LHCN-M2 (cell line): ENCODE data around the gene CHID1. TPM values are rescaled to one million over a fixed set of nuclear protein-coding genes. Genes with fewer than 3 reads are reported as not detected.

Experiments used
- DNase-seq: peaks from one replicate; pipeline ENCODE4 v3.0.0-alpha.2; 2012; ENCODE audit warnings: low read depth
- total RNA-seq: library from RNA; depleted of rRNA; stranded (reverse); fragments of >200 nt; gene quantifications from 2 replicates; pipeline ENCODE4 v1.2.3, GENCODE V29; 2014; rRNA removed

The CHID1 gene
- total RNA-seq, 1 experiment from 2014 or later = 52.2 TPM

DNA sequence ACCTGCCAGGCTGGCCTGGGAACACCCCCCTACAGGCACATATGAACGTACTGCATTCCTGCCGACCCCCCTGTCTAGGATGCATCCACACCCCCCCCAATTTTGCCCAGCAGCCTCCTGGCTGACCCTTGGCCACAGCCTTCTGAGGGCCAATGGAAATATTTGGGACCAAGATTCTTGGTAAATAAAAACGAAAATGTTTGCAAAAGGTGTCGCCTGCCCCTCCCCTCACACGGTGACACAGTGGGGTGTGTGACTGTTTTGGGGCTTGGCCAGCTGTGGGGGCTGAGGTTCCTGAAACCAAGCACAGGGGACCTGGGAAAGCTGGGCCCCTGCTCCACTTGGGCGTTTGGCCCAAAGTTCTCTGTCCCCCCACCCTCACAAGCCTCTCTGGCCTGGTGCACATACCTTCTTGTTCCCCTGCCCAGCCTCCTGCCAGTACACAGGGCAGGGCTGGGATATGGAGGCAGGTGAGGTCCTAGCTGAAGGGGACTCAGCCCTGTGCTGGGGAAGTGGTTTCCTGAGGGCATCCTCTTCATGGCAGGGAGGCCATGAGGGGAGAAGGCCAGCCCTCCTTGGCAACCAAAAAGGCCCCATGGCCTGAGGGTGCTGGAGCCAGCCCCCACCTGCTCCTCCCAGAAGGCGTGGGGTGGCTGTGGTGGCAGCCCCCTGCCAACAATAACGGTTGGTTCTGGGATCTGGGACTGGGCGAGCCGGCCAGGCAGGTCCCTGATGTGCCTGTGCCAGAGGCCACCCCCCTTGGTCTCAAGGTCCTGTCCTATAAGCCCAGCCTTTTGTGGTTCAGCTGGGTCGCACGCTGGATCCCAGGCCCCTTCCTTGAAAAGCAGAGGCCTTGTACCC, 85.0 kb downstream of the CHID1 start:
- no peak for DNase-seq

DNA sequence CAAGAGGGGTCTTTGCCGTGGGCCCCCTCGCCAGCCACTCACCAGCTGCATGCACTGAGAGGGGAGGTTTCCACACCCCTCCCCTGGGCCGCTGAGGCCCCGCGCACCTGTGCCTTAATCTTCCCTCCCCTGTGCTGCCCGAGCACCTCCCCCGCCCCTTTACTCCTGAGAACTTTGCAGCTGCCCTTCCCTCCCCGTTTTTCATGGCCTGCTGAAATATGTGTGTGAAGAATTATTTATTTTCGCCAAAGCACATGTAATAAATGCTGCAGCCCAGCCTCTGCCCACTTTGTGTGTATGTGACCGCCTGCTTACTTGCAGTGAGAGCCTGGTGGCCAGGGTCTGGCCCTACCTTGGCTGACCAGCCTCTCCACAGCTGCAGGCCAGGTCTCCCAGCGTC, 85.7 kb downstream of the CHID1 start:
- no peak for DNase-seq

DNA sequence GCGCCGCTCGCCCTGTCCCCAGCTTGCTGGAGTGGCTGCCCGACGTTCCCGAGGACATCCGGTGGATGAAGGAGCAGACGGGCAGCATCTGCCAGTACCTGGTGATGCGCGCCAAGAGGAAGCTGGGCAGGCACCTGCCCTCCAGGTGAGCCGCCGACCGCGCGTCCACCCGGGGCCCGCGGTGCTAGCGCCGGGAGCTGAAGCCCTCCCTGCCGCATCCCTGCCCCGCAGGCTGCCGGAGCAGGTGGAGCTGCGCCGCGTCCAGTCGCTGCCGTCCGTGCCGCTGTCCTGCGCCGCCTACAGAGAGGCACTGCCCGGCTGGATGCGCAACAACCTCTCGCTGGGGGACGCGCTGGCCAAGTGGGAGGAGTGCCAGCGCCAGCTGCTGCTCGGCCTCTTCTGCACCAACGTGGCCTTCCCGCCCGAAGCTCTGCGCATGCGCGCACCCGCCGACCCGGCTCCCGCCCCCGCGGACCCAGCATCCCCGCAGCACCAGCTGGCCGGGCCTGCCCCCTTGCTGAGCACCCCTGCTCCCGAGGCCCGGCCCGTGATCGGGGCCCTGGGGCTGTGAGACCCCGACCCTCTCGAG, 86.2 kb downstream of the CHID1 start:
- DNase-seq = no peak

DNA sequence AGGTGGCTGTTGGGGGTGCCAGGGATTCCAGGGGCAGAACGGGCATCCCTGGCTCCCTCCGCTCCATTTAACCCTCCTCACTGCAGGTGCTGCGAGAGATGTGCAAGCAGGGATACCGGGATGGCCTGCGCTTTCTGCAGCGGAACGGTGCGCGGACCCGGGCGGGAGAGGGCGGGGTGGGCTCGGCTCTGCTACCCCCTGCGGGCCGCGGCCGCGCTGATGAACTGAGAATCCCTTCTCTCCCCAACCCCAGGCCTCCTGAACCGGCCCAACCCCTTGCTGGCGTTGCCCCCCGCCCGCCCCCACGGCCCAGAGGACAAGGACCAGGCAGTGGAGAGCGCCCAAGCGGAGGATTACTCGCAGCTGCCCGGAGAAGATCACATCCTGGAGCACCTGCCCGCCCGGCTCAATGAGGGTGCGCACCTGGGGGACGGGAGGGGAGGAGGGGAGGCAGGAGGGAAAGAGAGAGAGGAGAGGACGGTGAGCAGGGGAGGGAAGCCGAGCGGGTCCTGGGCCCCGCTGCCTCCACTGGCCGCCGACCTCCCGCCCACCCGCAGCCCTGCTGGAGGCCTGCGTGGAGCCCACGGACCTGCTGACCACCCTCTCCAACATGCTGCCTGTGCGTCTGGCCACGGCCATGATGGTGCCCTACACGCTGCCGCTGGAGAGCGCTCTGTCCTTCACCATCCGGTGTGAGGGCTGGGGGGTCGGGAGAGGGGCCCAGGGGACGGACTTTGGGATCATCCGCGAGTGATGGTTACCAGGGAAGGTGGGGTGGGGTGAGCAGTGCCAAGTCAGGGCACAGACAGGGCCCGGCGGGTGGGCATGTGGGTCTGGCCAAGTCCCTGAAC, 86.9 kb downstream of the CHID1 start:
- no peak for DNase-seq

DNA sequence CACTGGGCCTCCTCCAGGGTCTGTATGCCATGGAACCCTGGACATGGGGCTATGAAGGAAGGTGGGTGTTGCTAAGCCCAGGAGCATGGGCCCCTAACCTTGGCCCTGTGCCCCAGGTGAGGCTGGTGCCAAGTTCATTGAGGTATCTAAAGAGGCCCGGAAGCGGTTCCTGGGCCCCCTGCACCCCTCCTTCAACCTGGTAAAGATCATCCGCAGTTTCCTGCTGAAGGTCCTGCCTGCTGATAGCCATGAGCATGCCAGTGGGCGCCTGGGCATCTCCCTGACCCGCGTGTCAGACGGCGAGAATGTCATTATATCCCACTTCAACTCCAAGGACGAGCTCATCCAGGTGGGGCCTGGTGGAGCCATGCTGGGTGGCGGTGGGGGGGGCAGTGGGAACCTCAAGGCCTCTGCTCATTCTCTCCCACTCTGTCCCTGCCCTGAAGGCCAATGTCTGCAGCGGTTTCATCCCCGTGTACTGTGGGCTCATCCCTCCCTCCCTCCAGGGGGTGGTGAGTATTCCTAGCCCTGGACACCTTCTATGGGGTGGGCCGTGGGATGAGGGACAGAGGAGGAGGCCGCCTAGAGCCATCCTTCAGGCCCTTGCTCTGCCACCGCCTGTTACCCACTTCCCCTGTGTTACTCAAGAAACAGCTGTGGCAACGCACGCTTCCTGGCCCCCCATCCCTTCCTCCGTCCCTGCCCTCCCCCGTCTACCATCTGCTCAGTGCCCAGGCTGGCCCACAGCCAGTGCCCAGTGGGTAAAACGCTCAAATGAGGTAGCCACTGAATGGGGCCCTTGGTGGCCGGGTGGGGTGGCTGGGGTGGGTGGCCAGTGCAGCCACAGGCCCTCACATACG, 88.9 kb downstream of the CHID1 start:
- DNase-seq = peak; percentile 85

DNA sequence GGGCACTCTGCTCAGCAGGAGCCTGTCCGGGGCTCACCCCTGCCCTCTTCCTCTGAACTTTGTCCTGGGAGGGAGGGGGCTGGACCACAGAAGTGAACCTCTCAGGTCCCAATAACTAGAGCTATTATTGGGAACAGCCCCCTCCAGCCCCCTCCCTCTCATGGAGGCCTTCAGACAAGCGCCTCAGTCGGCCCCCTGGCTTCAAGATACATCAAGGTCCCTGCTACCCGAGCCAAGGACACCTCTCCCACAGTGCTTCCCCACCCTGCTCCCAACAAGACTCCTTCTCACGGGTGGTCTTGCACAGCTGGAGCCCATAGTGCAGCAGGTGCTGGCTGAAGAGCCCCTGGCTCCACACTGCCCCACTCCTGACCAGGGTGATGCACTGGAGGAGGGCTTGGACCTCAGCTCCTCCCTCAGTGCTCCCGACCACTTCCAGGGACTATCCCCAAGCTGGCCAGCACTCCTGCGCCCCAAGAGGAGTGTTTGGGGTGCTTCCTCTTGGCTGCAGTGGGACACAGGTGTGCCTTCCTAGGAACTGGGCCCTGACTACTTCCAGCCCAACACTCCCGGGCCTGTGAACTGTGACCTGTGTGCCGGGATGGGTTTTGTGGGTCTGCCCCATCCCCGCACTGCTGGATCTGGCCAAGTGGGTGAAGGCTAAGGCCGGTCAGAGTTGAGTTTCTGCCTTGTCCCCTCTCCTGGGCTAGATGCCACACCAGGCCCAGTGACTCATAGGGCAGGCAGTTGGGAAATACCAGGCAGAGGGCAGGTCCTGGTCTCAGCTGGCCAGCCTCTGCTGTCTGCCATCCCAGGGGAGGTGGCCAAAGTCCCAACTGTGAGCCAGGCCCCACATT, 89.7 kb downstream of the CHID1 start:
- peak; percentile 91 for DNase-seq

DNA sequence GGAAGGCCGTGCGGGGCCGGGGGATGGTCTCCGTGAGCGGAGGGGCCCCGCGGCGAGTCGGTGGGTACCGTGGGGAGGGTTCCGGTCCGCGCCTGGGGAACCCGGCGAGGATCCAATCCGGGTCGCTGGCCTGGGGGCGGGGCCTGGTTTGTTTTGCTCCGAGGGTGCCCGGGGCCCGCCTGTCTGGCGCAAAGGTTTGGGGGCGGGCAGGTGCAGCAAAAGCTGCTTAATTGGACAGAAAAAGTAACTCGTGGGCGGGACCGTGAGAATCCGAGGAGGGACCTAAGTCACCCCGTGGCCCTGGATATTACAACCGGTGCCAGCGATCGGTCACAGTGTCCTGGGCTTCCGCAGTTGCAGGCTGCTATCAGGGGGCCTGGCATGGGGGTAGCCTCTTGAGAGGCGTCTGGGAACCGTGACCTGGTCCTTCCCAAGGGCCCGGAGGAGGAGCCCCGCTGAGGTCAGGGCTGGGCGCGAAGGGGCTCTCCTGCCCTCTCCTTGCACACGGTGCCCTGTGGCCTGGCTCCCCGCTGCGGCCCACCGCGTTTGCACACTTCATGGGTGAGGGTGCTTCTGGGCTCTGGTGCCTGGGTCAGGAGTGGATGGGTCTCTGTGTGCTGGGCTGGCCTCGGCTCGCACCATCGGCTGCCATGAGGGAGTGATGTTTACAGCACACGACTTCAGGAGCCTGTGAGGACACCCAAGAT, 90.5 kb downstream of the CHID1 start:
- DNase-seq = peak; percentile 81

DNA sequence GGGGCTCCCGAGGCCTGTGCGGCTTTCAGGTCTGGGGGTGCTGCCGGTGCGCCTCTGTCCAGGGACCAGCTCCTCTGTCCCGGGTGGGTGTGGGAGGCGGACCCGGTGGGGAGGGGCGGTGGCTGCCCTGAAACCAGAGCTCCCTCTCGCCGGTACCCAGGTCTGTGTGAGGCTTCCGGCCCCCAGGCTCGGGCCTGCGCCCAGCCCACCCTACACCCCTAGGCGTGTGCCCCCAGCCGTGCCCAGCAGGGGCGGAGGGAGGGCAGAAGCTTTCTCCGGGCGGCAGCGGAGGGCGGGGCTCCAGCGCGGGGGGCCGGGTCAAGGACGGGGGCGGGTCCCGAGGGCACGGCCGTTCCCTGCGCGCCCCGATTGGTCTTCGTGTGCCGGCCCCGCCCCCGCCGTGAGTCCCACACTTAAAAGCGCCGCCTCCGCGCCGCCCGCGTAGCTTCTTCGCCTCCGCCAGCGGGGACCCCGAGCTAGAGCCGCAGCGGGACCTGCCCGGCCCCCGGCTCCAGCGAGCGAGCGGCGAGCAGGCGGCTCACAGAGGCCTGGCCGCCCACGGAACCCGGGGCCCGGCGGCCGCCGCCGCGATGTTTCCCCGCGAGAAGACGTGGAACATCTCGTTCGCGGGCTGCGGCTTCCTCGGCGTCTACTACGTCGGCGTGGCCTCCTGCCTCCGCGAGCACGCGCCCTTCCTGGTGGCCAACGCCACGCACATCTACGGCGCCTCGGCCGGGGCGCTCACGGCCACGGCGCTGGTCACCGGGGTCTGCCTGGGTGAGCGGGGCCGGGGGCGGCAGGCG, 91.3 kb downstream of the CHID1 start:
- peak; percentile 79 for DNase-seq

DNA sequence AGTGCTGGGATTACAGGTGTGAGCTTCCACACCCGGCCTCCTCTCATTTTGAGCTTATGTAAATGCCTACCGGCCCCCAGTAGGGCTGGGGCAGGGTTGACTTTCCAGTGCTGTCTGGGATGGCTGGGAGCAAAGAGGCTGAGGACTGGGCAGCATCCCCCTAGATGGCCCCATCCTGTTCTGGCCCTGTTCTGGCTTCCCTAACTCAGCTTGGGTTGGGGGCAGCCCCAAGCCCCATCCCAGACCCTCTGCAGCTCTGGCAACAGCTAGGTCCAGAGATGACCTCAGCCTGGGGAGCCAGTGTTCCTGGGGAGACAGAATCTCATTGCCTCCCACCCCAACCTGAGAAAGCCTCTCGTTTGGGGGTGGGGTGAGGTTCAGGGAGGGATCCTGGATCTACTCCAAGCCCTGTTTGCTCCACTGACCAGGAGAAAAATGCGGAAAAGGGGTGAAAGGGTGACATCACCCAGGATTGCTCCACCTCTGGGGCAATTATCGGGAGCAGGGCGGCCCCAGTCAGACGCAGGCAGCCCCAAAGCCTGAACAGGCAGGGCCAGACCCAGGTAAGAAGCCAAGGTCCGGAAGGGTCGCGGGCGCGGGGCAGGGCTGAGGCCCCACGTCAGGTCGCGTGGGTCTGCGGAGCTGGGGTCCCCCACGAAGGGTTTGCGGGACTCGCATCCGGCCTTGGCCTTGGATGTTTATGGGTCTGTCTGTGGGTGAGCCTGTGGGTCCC, 92.0 kb downstream of the CHID1 start, which contains the start of gene PNPLA2:
Gene PNPLA2, plus strand, starts transcription at position 519 of the 733 bp plus-strand sequence. CDS start 805 bp downstream, outside the sequence.
- no peak for DNase-seq

Other genes with a start within 250 kb of the CHID1 start
- gene DEAF1, start 215.6 kb downstream of the CHID1 start, total RNA-seq = 30.2 and 39.4 TPM in 2 replicates
- 26.2 and 30.3 TPM in 2 replicates for gene TMEM80, start 215.0 kb downstream of the CHID1 start, total RNA-seq
- 10.9 and 16.9 TPM in 2 replicates for gene EPS8L2, start 204.6 kb downstream of the CHID1 start, total RNA-seq
- 125 and 128 TPM in 2 replicates for gene TALDO1, start 163.3 kb downstream of the CHID1 start, total RNA-seq
- gene GATD1, start 133.3 kb downstream of the CHID1 start, total RNA-seq = 41.7 and 44.9 TPM in 2 replicates
- 2.4 and 3.5 TPM in 2 replicates for gene CEND1, start 120.7 kb downstream of the CHID1 start, total RNA-seq
- gene SLC25A22, start 112.5 kb downstream of the CHID1 start, total RNA-seq = 18.5 and 19.9 TPM in 2 replicates
- 13.0 and 15.3 TPM in 2 replicates for gene PIDD1, start 105.6 kb downstream of the CHID1 start, total RNA-seq
- 416 and 495 TPM in 2 replicates for gene RPLP2, start 100.8 kb downstream of the CHID1 start, total RNA-seq
- 43.7 and 45.4 TPM in 2 replicates for gene PNPLA2, start 91.9 kb downstream of the CHID1 start, total RNA-seq
- 0.40 and 1.3 TPM in 2 replicates for gene CRACR2B, start 82.9 kb downstream of the CHID1 start, total RNA-seq
- gene CD151, start 77.9 kb downstream of the CHID1 start, total RNA-seq = 840 and 1,028 TPM in 2 replicates
- gene POLR2L, start 68.3 kb downstream of the CHID1 start, total RNA-seq = 91.8 and 146 TPM in 2 replicates
- 199 and 210 TPM in 2 replicates for gene TSPAN4, start 68.0 kb downstream of the CHID1 start, total RNA-seq
- gene AP2A2, start 15.1 kb upstream of the CHID1 start, total RNA-seq = 39.0 and 40.3 TPM in 2 replicates
- gene MUC6, start 125.9 kb upstream of the CHID1 start, total RNA-seq = not detected in 2 replicates
- not detected in 2 replicates for gene MUC2, start 164.1 kb upstream of the CHID1 start, total RNA-seq
- gene MUC5AC, start 247.1 kb upstream of the CHID1 start, total RNA-seq = not detected in 2 replicates